K562 (cell line): Measurements from ENCODE around the gene PM20D1. TPM values are rescaled to one million over a fixed set of nuclear protein-coding genes. Genes with fewer than 3 reads are reported as not detected.

ENCODE experiments used
- ELF1 ChIP-seq: fragments of 200-800 bp; sonication (Bioruptor generic); IDR thresholded peaks from 2 replicates; pipeline ENCODE4 v1.6.1; 2016; ENCODE audit warnings: missing genetic modification characterization, missing compliant biosample characterization
- JUND ChIP-seq, 2 experiments: IDR thresholded peaks; 2 replicates in 1 of 2; 3 replicates in 1 of 2; pipeline ENCODE4 v1.6.1; 2011; ENCODE audit warnings: borderline replicate concordance in 2 of 2, low read depth in 2 of 2, low read length in 2 of 2, improper control_type of control experiment in 1 of 2, missing biosample characterization in 1 of 2, missing genetic modification characterization in 1 of 2, missing genetic modification reagents in 1 of 2
- L3MBTL2 ChIP-seq: fragments of 450-650 bp; IDR thresholded peaks from 2 replicates; pipeline ENCODE4 v1.6.1; 2016; ENCODE audit warnings: mild to moderate bottlenecking, moderate library complexity
- NFE2 ChIP-seq: IDR thresholded peaks from 2 replicates; pipeline ENCODE4 v1.6.1; 2014; ENCODE audit warnings: antibody characterized with exemption, low read depth
- RCOR1 ChIP-seq, 2 experiments: IDR thresholded peaks; 2 replicates each; pipeline ENCODE4 v1.6.1; 2012; ENCODE audit warnings: low read depth in 2 of 2, low read length in 2 of 2, borderline replicate concordance in 1 of 2, improper control_type of control experiment in 1 of 2
- TEAD2 ChIP-seq: fragments of 450-650 bp; IDR thresholded peaks from 2 replicates; pipeline ENCODE4 v1.6.1; 2016; ENCODE audit warnings: missing genetic modification characterization, control low read depth, missing compliant biosample characterization
- ZNF589 ChIP-seq: fragments of 200-800 bp; sonication (Bioruptor generic); IDR thresholded peaks from 2 replicates; pipeline ENCODE4 v1.6.1; 2016; ENCODE audit warnings: low read depth, missing genetic modification characterization, missing compliant biosample characterization
- polyA plus RNA-seq, 8 experiments: library from polyadenylated mRNA; depleted of rRNA in 4 of 8; stranded (reverse) in 5 of 8; unstranded in 3 of 8; fragments of >200 nt; fragmentation: Nextera tagmentation in 2 of 8; fragmentation: Illumina TruSeq in 1 of 8; extraction: Ambion mirVana in 2 of 8; extraction: Trizol in 1 of 8; gene quantifications; 2 replicates each; pipeline versions ENCODE4 v1.2.1 to v1.2.3, GENCODE V29; 2011 to 2014; ENCODE audit warnings: inconsistent platforms in 1 of 8, missing spikeins in 1 of 8
- total RNA-seq, 7 experiments: library from RNA; depleted of rRNA in 6 of 7; stranded (reverse); fragments of >200 nt in 6 of 7; fragmentation: Illumina TruSeq in 2 of 7; extraction: Trizol in 2 of 7; gene quantifications; 2 replicates each; pipeline versions ENCODE4 v1.2.1 to v1.2.3, GENCODE V29; 2011 to 2021; ENCODE audit warnings: low replicate concordance in 1 of 7
- TF ChIP-seq, protein P1 (sequence below): fragments of 250-450 bp; sonication (Bioruptor Pico); IDR thresholded peaks from 2 replicates; pipeline ENCODE4 v1.8.0; 2022; ENCODE audit warnings: inconsistent platforms
- TF ChIP-seq, protein P2 (sequence below), 2 experiments: fragments of 450-650 bp in 1 of 2; sonication (generic) in 1 of 2; formaldehyde crosslinking in 1 of 2; IDR thresholded peaks; 2 replicates each; pipeline versions ENCODE4 v1.7.1 to v1.9.0; 2016 to 2022; ENCODE audit warnings: inconsistent platforms in 1 of 2, mild to moderate bottlenecking in 1 of 2, missing genetic modification reagents in 1 of 2
- TF ChIP-seq, protein P3 (sequence below): IDR thresholded peaks from 3 replicates; pipeline ENCODE4 v1.6.1; 2011; ENCODE audit warnings: borderline replicate concordance, mild to moderate bottlenecking, moderate library complexity; ENCODE audit not compliant: insufficient read length; ENCODE audit errors: extremely low read depth
- TF ChIP-seq, protein P4 (sequence below): fragments of 250-450 bp; sonication (Bioruptor Pico); IDR thresholded peaks from 2 replicates; pipeline ENCODE4 v1.8.0; 2022; ENCODE audit warnings: moderate library complexity, mild to moderate bottlenecking, inconsistent platforms

PM20D1 gene
- total and polyA plus RNA-seq, 9 of the 15 experiments (the other 6 are each of a cell fraction or from before 2014, with no cell fraction given): not detected

DNA sequence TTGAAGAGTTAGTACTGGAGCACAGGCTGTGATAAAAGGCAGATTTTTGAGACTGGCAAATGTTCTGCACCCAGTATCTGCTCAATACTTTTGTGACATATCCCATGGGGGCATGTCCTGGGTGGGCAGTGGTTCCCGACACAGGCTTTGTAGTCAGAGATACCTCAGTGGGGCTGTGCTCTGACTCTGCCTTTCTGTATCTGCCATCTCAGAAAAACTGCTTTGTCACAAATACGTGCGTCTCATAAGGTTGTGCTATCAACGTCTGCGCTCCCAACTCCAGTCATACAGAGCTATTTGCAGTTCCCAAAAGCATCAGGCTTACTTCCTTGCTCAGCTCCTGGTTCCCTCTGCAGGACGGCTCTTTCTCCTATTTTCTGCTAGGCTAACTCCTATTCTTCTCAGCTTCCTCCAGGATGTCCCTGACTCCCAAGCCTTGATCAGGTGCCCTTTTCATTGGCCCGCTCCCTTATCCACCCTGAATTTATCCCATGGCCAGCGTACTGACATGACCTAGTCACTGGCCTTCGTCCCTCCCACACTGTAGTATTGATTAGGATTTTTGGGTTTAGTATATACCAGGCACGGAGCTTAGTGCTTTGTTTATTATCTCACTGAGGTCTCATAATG is 62.5 kb downstream of the PM20D1 start (continued):
- TF ChIP-seq, protein P1, sequence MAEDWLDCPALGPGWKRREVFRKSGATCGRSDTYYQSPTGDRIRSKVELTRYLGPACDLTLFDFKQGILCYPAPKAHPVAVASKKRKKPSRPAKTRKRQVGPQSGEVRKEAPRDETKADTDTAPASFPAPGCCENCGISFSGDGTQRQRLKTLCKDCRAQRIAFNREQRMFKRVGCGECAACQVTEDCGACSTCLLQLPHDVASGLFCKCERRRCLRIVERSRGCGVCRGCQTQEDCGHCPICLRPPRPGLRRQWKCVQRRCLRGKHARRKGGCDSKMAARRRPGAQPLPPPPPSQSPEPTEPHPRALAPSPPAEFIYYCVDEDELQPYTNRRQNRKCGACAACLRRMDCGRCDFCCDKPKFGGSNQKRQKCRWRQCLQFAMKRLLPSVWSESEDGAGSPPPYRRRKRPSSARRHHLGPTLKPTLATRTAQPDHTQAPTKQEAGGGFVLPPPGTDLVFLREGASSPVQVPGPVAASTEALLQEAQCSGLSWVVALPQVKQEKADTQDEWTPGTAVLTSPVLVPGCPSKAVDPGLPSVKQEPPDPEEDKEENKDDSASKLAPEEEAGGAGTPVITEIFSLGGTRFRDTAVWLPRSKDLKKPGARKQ (CRISPR knock-in tag): no peak
- TF ChIP-seq, protein P2, sequence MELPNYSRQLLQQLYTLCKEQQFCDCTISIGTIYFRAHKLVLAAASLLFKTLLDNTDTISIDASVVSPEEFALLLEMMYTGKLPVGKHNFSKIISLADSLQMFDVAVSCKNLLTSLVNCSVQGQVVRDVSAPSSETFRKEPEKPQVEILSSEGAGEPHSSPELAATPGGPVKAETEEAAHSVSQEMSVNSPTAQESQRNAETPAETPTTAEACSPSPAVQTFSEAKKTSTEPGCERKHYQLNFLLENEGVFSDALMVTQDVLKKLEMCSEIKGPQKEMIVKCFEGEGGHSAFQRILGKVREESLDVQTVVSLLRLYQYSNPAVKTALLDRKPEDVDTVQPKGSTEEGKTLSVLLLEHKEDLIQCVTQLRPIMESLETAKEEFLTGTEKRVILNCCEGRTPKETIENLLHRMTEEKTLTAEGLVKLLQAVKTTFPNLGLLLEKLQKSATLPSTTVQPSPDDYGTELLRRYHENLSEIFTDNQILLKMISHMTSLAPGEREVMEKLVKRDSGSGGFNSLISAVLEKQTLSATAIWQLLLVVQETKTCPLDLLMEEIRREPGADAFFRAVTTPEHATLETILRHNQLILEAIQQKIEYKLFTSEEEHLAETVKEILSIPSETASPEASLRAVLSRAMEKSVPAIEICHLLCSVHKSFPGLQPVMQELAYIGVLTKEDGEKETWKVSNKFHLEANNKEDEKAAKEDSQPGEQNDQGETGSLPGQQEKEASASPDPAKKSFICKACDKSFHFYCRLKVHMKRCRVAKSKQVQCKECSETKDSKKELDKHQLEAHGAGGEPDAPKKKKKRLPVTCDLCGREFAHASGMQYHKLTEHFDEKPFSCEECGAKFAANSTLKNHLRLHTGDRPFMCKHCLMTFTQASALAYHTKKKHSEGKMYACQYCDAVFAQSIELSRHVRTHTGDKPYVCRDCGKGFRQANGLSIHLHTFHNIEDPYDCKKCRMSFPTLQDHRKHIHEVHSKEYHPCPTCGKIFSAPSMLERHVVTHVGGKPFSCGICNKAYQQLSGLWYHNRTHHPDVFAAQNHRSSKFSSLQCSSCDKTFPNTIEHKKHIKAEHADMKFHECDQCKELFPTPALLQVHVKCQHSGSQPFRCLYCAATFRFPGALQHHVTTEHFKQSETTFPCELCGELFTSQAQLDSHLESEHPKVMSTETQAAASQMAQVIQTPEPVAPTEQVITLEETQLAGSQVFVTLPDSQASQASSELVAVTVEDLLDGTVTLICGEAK (IDR thresholded peaks at IDR 0.05): 0 out of 2 replicates have a peak, but pooled peaks have one; percentile 30
- TF ChIP-seq, protein P2 (CRISPR knock-in tag; IDR thresholded peaks at IDR 0.05): no peak
- TF ChIP-seq TEAD2 (tag) (0 out of 2 replicates have a peak, but pooled peaks have one; percentile 14), ZNF589 (CRISPR knock-in tag) (no peak), JUND (IDR thresholded peaks at IDR 0.05; ENCODE audit: borderline replicate concordance, low read depth, low read length) (peak; percentile 61; the same call in 1 of the 2 replicates), JUND (tag; IDR thresholded peaks at IDR 0.05; ENCODE audit: borderline replicate concordance, low read depth, low read length) (peak; percentile 75; the same call in 2 of the 3 replicates), NFE2 (peak; percentile 94), ELF1 (no peak), L3MBTL2 (peak; percentile 42; the same call in 1 of the 2 replicates), RCOR1 (IDR thresholded peaks at IDR 0.05; ENCODE audit: borderline replicate concordance in 1 of 2, low read depth in 2 of 2, low read length in 2 of 2) (peak in 1 of 2 experiments; percentile 82; a peak in 2 of 4 replicates)
- TF ChIP-seq, protein P3, sequence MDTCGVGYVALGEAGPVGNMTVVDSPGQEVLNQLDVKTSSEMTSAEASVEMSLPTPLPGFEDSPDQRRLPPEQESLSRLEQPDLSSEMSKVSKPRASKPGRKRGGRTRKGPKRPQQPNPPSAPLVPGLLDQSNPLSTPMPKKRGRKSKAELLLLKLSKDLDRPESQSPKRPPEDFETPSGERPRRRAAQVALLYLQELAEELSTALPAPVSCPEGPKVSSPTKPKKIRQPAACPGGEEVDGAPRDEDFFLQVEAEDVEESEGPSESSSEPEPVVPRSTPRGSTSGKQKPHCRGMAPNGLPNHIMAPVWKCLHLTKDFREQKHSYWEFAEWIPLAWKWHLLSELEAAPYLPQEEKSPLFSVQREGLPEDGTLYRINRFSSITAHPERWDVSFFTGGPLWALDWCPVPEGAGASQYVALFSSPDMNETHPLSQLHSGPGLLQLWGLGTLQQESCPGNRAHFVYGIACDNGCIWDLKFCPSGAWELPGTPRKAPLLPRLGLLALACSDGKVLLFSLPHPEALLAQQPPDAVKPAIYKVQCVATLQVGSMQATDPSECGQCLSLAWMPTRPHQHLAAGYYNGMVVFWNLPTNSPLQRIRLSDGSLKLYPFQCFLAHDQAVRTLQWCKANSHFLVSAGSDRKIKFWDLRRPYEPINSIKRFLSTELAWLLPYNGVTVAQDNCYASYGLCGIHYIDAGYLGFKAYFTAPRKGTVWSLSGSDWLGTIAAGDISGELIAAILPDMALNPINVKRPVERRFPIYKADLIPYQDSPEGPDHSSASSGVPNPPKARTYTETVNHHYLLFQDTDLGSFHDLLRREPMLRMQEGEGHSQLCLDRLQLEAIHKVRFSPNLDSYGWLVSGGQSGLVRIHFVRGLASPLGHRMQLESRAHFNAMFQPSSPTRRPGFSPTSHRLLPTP: no peak
- TF ChIP-seq, protein P4, sequence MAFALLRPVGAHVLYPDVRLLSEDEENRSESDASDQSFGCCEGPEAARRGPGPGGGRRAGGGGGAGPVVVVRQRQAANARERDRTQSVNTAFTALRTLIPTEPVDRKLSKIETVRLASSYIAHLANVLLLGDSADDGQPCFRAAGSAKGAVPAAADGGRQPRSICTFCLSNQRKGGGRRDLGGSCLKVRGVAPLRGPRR: no peak
